IMR-90 (cell line): ENCODE data around the gene WDR48. TPM values are rescaled to one million over a fixed set of nuclear protein-coding genes. Genes with fewer than 3 reads are reported as not detected.

ENCODE experiments used
- ATAC-seq: fragments of 200-7000 bp; cut with Tn5 transposase; 2 replicates; pipeline ENCODE4 v1.9.1; 2020; ENCODE audit warnings: low read depth, mild to moderate bottlenecking, moderate library complexity
- BruUV-seq: library from RNA; stranded (reverse); fragments of 400-500 nt; replicated peaks from 2 replicates; lab custom pipeline; 2021; lab: Mats Ljungman, UMichigan
- CTCF ChIA-PET: fragments of 300-600 bp; formaldehyde crosslinking; extraction: SDS; loops from one replicate; lab custom pipeline; 2021; ENCODE audit warnings: antibody characterized with exemption; lab: Yijun Ruan, JAX
- POLR2A ChIA-PET: fragments of 300-600 bp; sonication (Branson Sonifier 250); formaldehyde crosslinking; loops from one replicate; lab custom pipeline; 2022; ENCODE audit warnings: antibody characterized with exemption; ENCODE audit not compliant: unreplicated experiment; lab: Charles Lee
- DNase-seq: peaks from one replicate; pipeline ENCODE4 v3.0.0; 2013
- H2AFZ ChIP-seq: replicated peaks from 2 replicates; pipeline ENCODE3; 2013; ENCODE audit warnings: low read length, mild to moderate bottlenecking; ENCODE audit not compliant: poor library complexity
- H2AK5ac ChIP-seq: 2 replicates; pipeline ENCODE4 v1.6.1; 2013; ENCODE audit warnings: low read depth, low read length, inconsistent platforms
- H2AK9ac ChIP-seq: replicated peaks from 2 replicates; pipeline ENCODE3; 2013; ENCODE audit warnings: mild to moderate bottlenecking, low read depth, low read length, moderate library complexity; ENCODE audit not compliant: poor library complexity
- H2BK120ac ChIP-seq: 2 replicates; pipeline ENCODE4 v1.6.1; 2013; ENCODE audit warnings: low read depth, low read length, inconsistent platforms
- H2BK15ac ChIP-seq: 3 replicates; pipeline ENCODE4 v1.6.1; 2013; ENCODE audit warnings: low read depth, low read length, inconsistent platforms
- H2BK20ac ChIP-seq: 2 replicates; pipeline ENCODE4 v1.6.1; 2013; ENCODE audit warnings: low read depth, mild to moderate bottlenecking, inconsistent platforms, low read length, moderate library complexity
- H2BK5ac ChIP-seq: 2 replicates; pipeline ENCODE4 v1.6.1; 2013; ENCODE audit warnings: mild to moderate bottlenecking, low read depth, low read length, inconsistent platforms; ENCODE audit not compliant: poor library complexity, severe bottlenecking
- H3K14ac ChIP-seq: replicated peaks from 2 replicates; pipeline ENCODE4 v1.6.1; 2013; ENCODE audit warnings: low read depth, low read length, inconsistent platforms
- H3K18ac ChIP-seq: 2 replicates; pipeline ENCODE4 v1.6.1; 2013; ENCODE audit warnings: low read depth, low read length, control low read depth
- H3K23ac ChIP-seq: 2 replicates; pipeline ENCODE4 v1.6.1; 2013; ENCODE audit warnings: low read depth, low read length, inconsistent platforms
- H3K27ac ChIP-seq: 2 replicates; pipeline ENCODE4 v1.5.1; 2013; ENCODE audit warnings: mild to moderate bottlenecking, control low read depth, low read length; ENCODE audit not compliant: insufficient read depth
- H3K27me3 ChIP-seq: 2 replicates; pipeline ENCODE4 v1.6.1; 2013; ENCODE audit warnings: low read length; ENCODE audit not compliant: control insufficient read depth, insufficient read depth
- H3K36me3 ChIP-seq: 2 replicates; pipeline ENCODE4 v1.6.1; 2013; ENCODE audit warnings: low read length, mixed read lengths; ENCODE audit not compliant: control insufficient read depth, insufficient read depth
- H3K4ac ChIP-seq: 2 replicates; pipeline ENCODE4 v1.6.1; 2013; ENCODE audit warnings: low read depth, low read length, inconsistent platforms
- H3K4me1 ChIP-seq: 2 replicates; pipeline ENCODE4 v1.6.1; 2013; ENCODE audit warnings: low read length, mixed read lengths; ENCODE audit not compliant: control insufficient read depth, insufficient read depth
- H3K4me2 ChIP-seq: 2 replicates; pipeline ENCODE4 v1.6.1; 2013; ENCODE audit warnings: low read depth, mild to moderate bottlenecking, control low read depth, low read length, moderate library complexity
- H3K4me3 ChIP-seq: 2 replicates; pipeline ENCODE4 v1.5.1; 2013; ENCODE audit warnings: low read depth, mild to moderate bottlenecking, control low read depth, low read length, moderate library complexity; ENCODE audit not compliant: insufficient read depth
- H3K56ac ChIP-seq: 2 replicates; pipeline ENCODE4 v1.6.1; 2013; ENCODE audit warnings: low read length, inconsistent platforms; ENCODE audit not compliant: insufficient read depth; ENCODE audit errors: extremely low read depth
- H3K79me1 ChIP-seq, 2 experiments: 2 replicates each; pipeline ENCODE4 v1.6.1; 2013; ENCODE audit warnings: low read length in 2 of 2, inconsistent platforms in 1 of 2, low read depth in 1 of 2
- H3K9ac ChIP-seq: 2 replicates; pipeline ENCODE4 v1.6.1; 2013; ENCODE audit warnings: low read depth, low read length, control low read depth
- H3K9me1 ChIP-seq: 2 replicates; pipeline ENCODE4 v1.6.1; 2013; ENCODE audit warnings: low read length, inconsistent platforms; ENCODE audit not compliant: insufficient read depth
- H3K9me3 ChIP-seq: 2 replicates; pipeline ENCODE4 v1.6.1; 2013; ENCODE audit warnings: low read length; ENCODE audit not compliant: control insufficient read depth, insufficient read depth
- H4K20me1 ChIP-seq: 2 replicates; pipeline ENCODE4 v1.6.1; 2013; ENCODE audit warnings: low read length, inconsistent platforms; ENCODE audit not compliant: insufficient read depth
- H4K5ac ChIP-seq: 2 replicates; pipeline ENCODE4 v1.6.1; 2013; ENCODE audit warnings: mild to moderate bottlenecking, low read depth, low read length, control low read depth
- H4K8ac ChIP-seq, 2 experiments: 2 replicates each; pipeline ENCODE4 v1.6.1; 2013; ENCODE audit warnings: low read depth in 2 of 2, low read length in 2 of 2, control low read depth in 1 of 2, inconsistent platforms in 1 of 2
- H4K91ac ChIP-seq: 2 replicates; pipeline ENCODE4 v1.6.1; 2013; ENCODE audit warnings: low read depth, low read length, inconsistent platforms; ENCODE audit not compliant: insufficient read depth
- POLR2A ChIP-seq: IDR thresholded peaks from 2 replicates; pipeline ENCODE4 v1.6.1; 2012; ENCODE audit warnings: mild to moderate bottlenecking, low read depth, low read length
- RAD21 ChIP-seq: IDR thresholded peaks from 2 replicates; pipeline ENCODE4 v1.6.1; 2012; ENCODE audit warnings: low read length, improper control_type of control experiment
- SMC3 ChIP-seq: fragments of 150-350 bp; IDR thresholded peaks from 2 replicates; pipeline ENCODE4 v1.6.1; 2016; ENCODE audit warnings: low read depth, mild to moderate bottlenecking, antibody characterized with exemption, low read length, moderate library complexity
- WGBS, 2 experiments: methylation state at CpG; one replicate each; pipeline versions ENCODE4 v1.1.5 to v1.1.7; 2013; ENCODE audit warnings: missing lambda C conversion rate in 2 of 2; ENCODE audit not compliant: insufficient read length in 1 of 2; ENCODE audit errors: extremely low coverage in 2 of 2; 5-methylcytosine and 5-hydroxymethylcytosine counted together
- dilution Hi-C: fragments of 300-500 bp; cut with HindIII; formaldehyde crosslinking; loops from one replicate; pipeline ENCODE4 v1.14.3; 2018; ENCODE audit warnings: low sequenced_read_pairs; ENCODE audit not compliant: unreplicated experiment
- in situ Hi-C: fragments of 300-500 bp; cut with MboI; formaldehyde crosslinking; loops from 3 replicates; pipeline ENCODE4 v1.14.3; 2019; ENCODE audit warnings: low sequenced_read_pairs, inconsistent platforms, mixed read lengths
- intact Hi-C: fragments of 100-400 bp; cut with micrococcal nuclease; formaldehyde crosslinking; loops from 2 replicates; pipeline ENCODE4 v1.10.0; 2022
- polyA plus RNA-seq, 3 experiments: library from polyadenylated mRNA; depleted of rRNA; stranded (reverse); fragments of >200 nt; gene quantifications; 2 replicates each; pipeline ENCODE4 v1.2.3, GENCODE V29; 2012; ENCODE audit warnings: low replicate concordance in 1 of 3
- total RNA-seq: library from RNA; depleted of rRNA; stranded (reverse); fragments of >200 nt; gene quantifications from 2 replicates; pipeline ENCODE4 v1.2.3, GENCODE V29; 2012
- TF ChIP-seq, protein P1 (sequence below): conservative IDR thresholded peaks from 2 replicates; pipeline ENCODE4 v1.5.1; 2012; ENCODE audit warnings: mild to moderate bottlenecking, low read depth, low read length, improper control_type of control experiment

The WDR48 gene
- total and polyA plus RNA-seq, 2 of the 4 experiments (the other 2 are of a cell fraction) = 14.4 to 41.2 TPM

DNA sequence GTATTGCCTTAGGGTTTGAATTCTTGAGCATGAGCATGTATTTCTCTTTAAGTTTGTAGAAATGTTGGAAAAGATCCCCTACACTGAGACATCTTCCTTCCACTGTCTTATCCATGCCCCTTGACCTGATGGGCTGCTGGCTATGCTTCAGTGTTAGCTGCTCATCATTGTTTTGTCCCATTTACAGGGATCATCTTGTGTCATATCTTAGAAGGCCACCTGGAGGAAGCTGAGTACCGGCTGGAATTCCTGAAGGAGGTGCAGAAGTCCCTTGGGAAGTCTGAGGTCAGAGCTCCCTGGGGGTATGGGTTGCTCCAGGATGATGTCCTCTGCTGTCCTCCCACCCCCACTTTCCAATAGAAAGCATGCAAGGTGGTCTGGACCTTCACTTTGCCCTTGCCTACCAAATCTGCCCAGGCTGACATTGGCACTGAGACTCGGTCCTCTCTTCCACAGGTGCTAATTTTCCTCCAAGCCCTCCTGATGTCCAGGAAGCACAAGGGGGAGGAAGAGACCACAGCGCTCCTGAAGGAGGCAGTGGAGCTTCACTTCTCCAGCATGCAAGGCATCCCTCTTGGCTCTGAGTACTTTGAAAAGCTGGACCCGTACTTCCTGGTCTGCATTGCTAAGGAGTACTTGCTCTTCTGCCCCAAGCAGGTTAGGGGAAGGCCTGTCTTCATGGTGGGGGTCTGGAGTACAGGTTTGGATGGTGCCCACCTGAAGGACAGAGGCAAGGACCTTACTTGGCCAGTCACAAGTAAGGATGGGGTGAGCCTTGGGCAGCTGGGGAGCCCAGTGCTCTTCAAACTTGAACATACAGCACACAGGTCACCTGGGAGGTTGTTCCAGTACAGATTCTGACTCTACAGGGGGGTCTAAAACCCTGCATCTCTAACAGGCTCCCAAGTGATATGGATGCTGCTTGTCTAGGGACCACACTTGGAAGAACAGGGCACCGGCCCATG lies 73.3 kb downstream of the WDR48 start:
- no peaks in the 10 kb centered on the region for H3K9me3 ChIP-seq
- 0 out of 2 replicates have a peak overlapping the region, but pooled peaks have one; percentile 71 for H2AK5ac ChIP-seq
- peaks cover 8% of the 10 kb centered on the region for H3K9me1 ChIP-seq
- H2AFZ ChIP-seq = peak overlapping the region; percentile 74
- ChIA-PET CTCF (interaction anchor here (1.0 to 4.4 kb wide), 9 partner anchors 9 to 170 kb away, joined by 3 to 41 read pairs (median 4); partner anchors contain the start of genes GORASP1 and TTC21A), POLR2A (interaction anchor here (0.6 kb wide), 1 partner anchor 9 kb away, joined by 3 read pairs; no protein-coding TSS in a partner anchor)
- WGBS, 2 experiments = 80% methylated on average over 1 of the region's 5 CpGs; no CpG with 5 or more reads in 1 of the 2 experiments
- dilution Hi-C loops = no loop called here
- no peak overlapping the region for H3K18ac ChIP-seq
- H2BK5ac ChIP-seq = no peak overlapping the region
- ATAC-seq (peak; percentile 71), DNase-seq (peak; percentile 57)
- no peak overlapping the region for H3K9ac ChIP-seq
- no peak overlapping the region for H3K4me2 ChIP-seq
- no peak overlapping the region for H3K4me3 ChIP-seq
- H4K91ac ChIP-seq = peak overlapping the region; percentile 79
- H4K20me1 ChIP-seq = no peaks in the 10 kb centered on the region
- H3K56ac ChIP-seq = no peak overlapping the region
- in situ Hi-C loops = loop anchor here (5.0 kb wide), 1 partner anchor 162 kb away; no protein-coding TSS in a partner anchor
- TF ChIP-seq RAD21 (peak; percentile 71), SMC3 (peak; percentile 44), POLR2A (no peak)
- TF ChIP-seq, protein P1, sequence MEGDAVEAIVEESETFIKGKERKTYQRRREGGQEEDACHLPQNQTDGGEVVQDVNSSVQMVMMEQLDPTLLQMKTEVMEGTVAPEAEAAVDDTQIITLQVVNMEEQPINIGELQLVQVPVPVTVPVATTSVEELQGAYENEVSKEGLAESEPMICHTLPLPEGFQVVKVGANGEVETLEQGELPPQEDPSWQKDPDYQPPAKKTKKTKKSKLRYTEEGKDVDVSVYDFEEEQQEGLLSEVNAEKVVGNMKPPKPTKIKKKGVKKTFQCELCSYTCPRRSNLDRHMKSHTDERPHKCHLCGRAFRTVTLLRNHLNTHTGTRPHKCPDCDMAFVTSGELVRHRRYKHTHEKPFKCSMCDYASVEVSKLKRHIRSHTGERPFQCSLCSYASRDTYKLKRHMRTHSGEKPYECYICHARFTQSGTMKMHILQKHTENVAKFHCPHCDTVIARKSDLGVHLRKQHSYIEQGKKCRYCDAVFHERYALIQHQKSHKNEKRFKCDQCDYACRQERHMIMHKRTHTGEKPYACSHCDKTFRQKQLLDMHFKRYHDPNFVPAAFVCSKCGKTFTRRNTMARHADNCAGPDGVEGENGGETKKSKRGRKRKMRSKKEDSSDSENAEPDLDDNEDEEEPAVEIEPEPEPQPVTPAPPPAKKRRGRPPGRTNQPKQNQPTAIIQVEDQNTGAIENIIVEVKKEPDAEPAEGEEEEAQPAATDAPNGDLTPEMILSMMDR = peak; percentile 59
- no peaks in the 10 kb centered on the region for H3K27me3 ChIP-seq
- BruUV-seq = no TSS peak
- H2BK120ac ChIP-seq = peak overlapping the region; percentile 44; the same call in 1 of the 2 replicates
- H2BK20ac ChIP-seq = peak overlapping the region; percentile 59
- no peak overlapping the region for H3K27ac ChIP-seq
- H4K8ac ChIP-seq = peak overlapping the region in 1 of 2 experiments; percentile 58; a peak in 1 of 4 replicates
- H3K79me1 ChIP-seq = no peaks in the 10 kb centered on the region
- intact Hi-C loops = no loop called here
- H4K5ac ChIP-seq = no peak overlapping the region
- no peak overlapping the region for H2AK9ac ChIP-seq
- H2BK15ac ChIP-seq = peak overlapping the region; percentile 61; the same call in 1 of the 3 replicates
- no peaks in the 10 kb centered on the region for H3K36me3 ChIP-seq
- peak overlapping the region; percentile 13 for H3K4ac ChIP-seq
- H3K14ac ChIP-seq = no peak overlapping the region
- no peak overlapping the region for H3K23ac ChIP-seq
- peaks cover 5% of the 10 kb centered on the region for H3K4me1 ChIP-seq
